ENCODE data around the gene MRPL54.

Gene MRPL54

GRCh38 chr19:3788996-3789778 lies 26.7 kb downstream of the MRPL54 start:
- H3K4me3 ChIP-seq (ENCODE audit: low read depth, low read length), result no peak overlapping the region
- H3K79me2 ChIP-seq (ENCODE audit: control insufficient read depth, insufficient read depth, low read length, unreplicated experiment), result no peaks in the 10 kb centered on the region
- no peak overlapping the region for H3K27ac ChIP-seq (ENCODE audit: low read depth, low read length)
- no peaks in the 10 kb centered on the region for H3K4me1 ChIP-seq (ENCODE audit: control insufficient read depth, insufficient read depth, low read length, unreplicated experiment)
- H3K36me3 ChIP-seq (ENCODE audit: insufficient read depth, low read length), result no peaks in the 10 kb centered on the region
- H3K27me3 ChIP-seq (ENCODE audit: insufficient read depth, low read length), result peaks cover 33% of the 10 kb centered on the region
- no peak overlapping the region for H2AFZ ChIP-seq (ENCODE audit: low read length, unreplicated experiment)

DNA sequence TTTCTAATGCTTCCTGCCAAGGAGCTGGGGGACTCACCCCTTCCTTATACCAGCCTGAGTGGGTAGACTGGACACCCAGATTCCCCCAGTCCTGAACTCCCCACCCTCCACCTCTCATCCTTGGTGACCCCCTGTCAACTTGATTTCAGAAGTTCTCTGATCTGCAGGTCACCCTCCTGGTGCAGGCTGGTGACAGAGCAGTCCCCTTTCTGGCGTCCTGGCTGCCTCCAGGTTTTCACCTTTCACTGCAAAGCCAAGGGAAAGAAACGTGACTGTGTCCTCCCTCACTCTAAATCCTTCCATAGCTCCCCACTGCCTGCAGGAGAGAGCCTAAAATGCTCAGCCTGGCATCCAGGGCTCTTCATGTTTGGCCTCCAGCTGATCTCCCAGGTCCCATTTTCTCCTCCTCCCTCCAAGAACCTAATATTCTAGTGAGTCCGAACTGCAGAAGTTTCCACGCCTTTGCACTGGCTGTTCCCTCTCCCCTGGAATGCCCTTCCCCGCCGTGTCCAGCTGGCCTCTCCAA lies 27.8 kb downstream of the MRPL54 start:
- no peak overlapping the region for H3K27ac ChIP-seq (ENCODE audit: low read depth, low read length)
- peaks cover 25% of the 10 kb centered on the region for H3K27me3 ChIP-seq (ENCODE audit: insufficient read depth, low read length)
- no peak overlapping the region for H2AFZ ChIP-seq (ENCODE audit: low read length, unreplicated experiment)
- H3K36me3 ChIP-seq (ENCODE audit: insufficient read depth, low read length), result no peaks in the 10 kb centered on the region
- no peaks in the 10 kb centered on the region for H3K4me1 ChIP-seq (ENCODE audit: control insufficient read depth, insufficient read depth, low read length, unreplicated experiment)
- no peaks in the 10 kb centered on the region for H3K79me2 ChIP-seq (ENCODE audit: control insufficient read depth, insufficient read depth, low read length, unreplicated experiment)
- H3K4me3 ChIP-seq (ENCODE audit: low read depth, low read length), result no peak overlapping the region

- H2AFZ ChIP-seq (ENCODE audit: low read length, unreplicated experiment), result no peak overlapping the region
- H3K4me1 ChIP-seq (ENCODE audit: control insufficient read depth, insufficient read depth, low read length, unreplicated experiment), result no peaks in the 10 kb centered on the region
- no peaks in the 10 kb centered on the region for H3K79me2 ChIP-seq (ENCODE audit: control insufficient read depth, insufficient read depth, low read length, unreplicated experiment)
- no peaks in the 10 kb centered on the region for H3K36me3 ChIP-seq (ENCODE audit: insufficient read depth, low read length)
- no peak overlapping the region for H3K4me3 ChIP-seq (ENCODE audit: low read depth, low read length)
- no peak overlapping the region for H3K27ac ChIP-seq (ENCODE audit: low read depth, low read length)
- peaks cover 19% of the 10 kb centered on the region for H3K27me3 ChIP-seq (ENCODE audit: insufficient read depth, low read length)
Measured at GRCh38 chr19:3790941-3791340, 28.5 kb downstream of the MRPL54 start.

- Histone ChIP-seq H3K4me3 (ENCODE audit: low read depth, low read length) (no peak overlapping the region), H3K36me3 (ENCODE audit: insufficient read depth, low read length) (no peaks in the 10 kb centered on the region), H3K4me1 (ENCODE audit: control insufficient read depth, insufficient read depth, low read length, unreplicated experiment) (no peaks in the 10 kb centered on the region), H3K79me2 (ENCODE audit: control insufficient read depth, insufficient read depth, low read length, unreplicated experiment) (no peaks in the 10 kb centered on the region), H3K27me3 (ENCODE audit: insufficient read depth, low read length) (peaks cover 11% of the 10 kb centered on the region), H2AFZ (ENCODE audit: low read length, unreplicated experiment) (no peak overlapping the region), H3K27ac (ENCODE audit: low read depth, low read length) (no peak overlapping the region)
Measured at GRCh38 chr19:3792114-3792513, 29.6 kb downstream of the MRPL54 start.

GRCh38 chr19:3793799-3794198 lies 31.3 kb downstream of the MRPL54 start:
- Histone ChIP-seq H3K4me3 (ENCODE audit: low read depth, low read length) (no peak overlapping the region), H2AFZ (ENCODE audit: low read length, unreplicated experiment) (no peak overlapping the region), H3K36me3 (ENCODE audit: insufficient read depth, low read length) (no peaks in the 10 kb centered on the region), H3K27ac (ENCODE audit: low read depth, low read length) (no peak overlapping the region), H3K27me3 (ENCODE audit: insufficient read depth, low read length) (peaks cover 11% of the 10 kb centered on the region), H3K4me1 (ENCODE audit: control insufficient read depth, insufficient read depth, low read length, unreplicated experiment) (no peaks in the 10 kb centered on the region), H3K79me2 (ENCODE audit: control insufficient read depth, insufficient read depth, low read length, unreplicated experiment) (no peaks in the 10 kb centered on the region)

GRCh38 chr19:3796358-3796757 lies 33.9 kb downstream of the MRPL54 start:
- Histone ChIP-seq H3K36me3 (ENCODE audit: insufficient read depth, low read length) (no peaks in the 10 kb centered on the region), H3K4me3 (ENCODE audit: low read depth, low read length) (no peak overlapping the region), H3K27ac (ENCODE audit: low read depth, low read length) (no peak overlapping the region), H3K27me3 (ENCODE audit: insufficient read depth, low read length) (peaks cover 12% of the 10 kb centered on the region), H3K4me1 (ENCODE audit: control insufficient read depth, insufficient read depth, low read length, unreplicated experiment) (no peaks in the 10 kb centered on the region), H3K79me2 (ENCODE audit: control insufficient read depth, insufficient read depth, low read length, unreplicated experiment) (no peaks in the 10 kb centered on the region), H2AFZ (ENCODE audit: low read length, unreplicated experiment) (no peak overlapping the region)

DNA sequence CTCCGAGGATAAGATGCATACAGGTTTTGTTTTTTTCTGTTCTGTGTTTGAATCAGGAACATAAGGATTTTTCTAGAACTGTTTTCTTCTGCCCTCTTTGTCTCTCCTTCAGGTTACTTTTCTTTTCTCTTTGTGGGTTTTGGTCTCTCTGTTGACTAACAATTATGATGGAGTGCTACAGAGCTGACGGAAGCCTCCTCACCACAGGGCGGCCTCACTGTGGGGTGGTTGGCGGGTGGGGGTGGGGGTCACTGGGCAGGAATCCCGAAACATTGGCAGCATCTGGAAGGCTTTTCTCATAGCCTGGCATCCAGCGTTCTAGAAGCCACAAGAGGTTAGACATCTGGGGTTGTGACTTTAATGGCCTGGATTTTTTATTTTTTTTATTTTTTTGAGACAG lies 35.7 kb downstream of the MRPL54 start:
- H3K27me3 ChIP-seq (ENCODE audit: insufficient read depth, low read length), result peaks cover 19% of the 10 kb centered on the region
- no peak overlapping the region for H2AFZ ChIP-seq (ENCODE audit: low read length, unreplicated experiment)
- no peaks in the 10 kb centered on the region for H3K36me3 ChIP-seq (ENCODE audit: insufficient read depth, low read length)
- no peaks in the 10 kb centered on the region for H3K4me1 ChIP-seq (ENCODE audit: control insufficient read depth, insufficient read depth, low read length, unreplicated experiment)
- no peaks in the 10 kb centered on the region for H3K79me2 ChIP-seq (ENCODE audit: control insufficient read depth, insufficient read depth, low read length, unreplicated experiment)
- H3K4me3 ChIP-seq (ENCODE audit: low read depth, low read length), result no peak overlapping the region
- H3K27ac ChIP-seq (ENCODE audit: low read depth, low read length), result no peak overlapping the region

GRCh38 chr19:3800996-3801395 lies 38.5 kb downstream of the MRPL54 start:
- no peak overlapping the region for H2AFZ ChIP-seq (ENCODE audit: low read length, unreplicated experiment)
- no peaks in the 10 kb centered on the region for H3K36me3 ChIP-seq (ENCODE audit: insufficient read depth, low read length)
- H3K4me3 ChIP-seq (ENCODE audit: low read depth, low read length), result peak overlapping the region; percentile 53; the same call in 1 of the 2 replicates
- no peaks in the 10 kb centered on the region for H3K4me1 ChIP-seq (ENCODE audit: control insufficient read depth, insufficient read depth, low read length, unreplicated experiment)
- H3K79me2 ChIP-seq (ENCODE audit: control insufficient read depth, insufficient read depth, low read length, unreplicated experiment), result no peaks in the 10 kb centered on the region
- H3K27me3 ChIP-seq (ENCODE audit: insufficient read depth, low read length), result peaks cover 19% of the 10 kb centered on the region
- no peak overlapping the region for H3K27ac ChIP-seq (ENCODE audit: low read depth, low read length)

DNA sequence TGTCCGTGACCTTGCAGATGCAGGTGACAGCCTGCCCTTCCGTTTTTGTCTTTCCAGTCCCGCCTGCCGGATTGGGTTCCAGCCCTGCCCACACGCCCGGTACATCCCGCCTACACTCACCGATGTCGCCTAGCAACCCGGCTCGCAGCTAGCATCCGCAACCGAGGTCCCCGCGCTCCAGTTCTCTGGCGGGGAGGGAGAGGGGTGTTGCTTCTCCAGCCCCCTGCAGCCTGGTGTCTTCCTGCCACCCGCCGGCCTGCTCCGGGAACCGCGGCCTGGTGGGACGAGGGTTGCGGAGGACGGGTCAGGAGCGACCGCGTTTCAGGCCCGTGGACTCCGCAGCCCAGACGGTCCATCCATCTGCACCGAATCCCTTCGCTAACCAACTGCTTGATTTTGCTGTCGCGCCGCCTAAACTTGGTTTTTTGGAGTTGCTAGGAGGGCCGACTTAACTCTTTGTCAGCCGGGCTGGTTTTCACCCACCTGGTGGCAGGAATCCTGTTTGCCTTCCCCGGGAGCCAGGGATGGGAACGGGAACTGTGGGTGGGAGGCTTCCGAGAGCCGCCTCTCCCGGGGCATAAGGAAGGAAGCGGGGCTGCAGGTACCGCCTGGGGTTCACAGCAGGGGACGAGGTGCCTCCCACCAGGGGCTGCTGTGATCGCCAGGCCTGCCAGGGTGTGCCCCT lies 39.1 kb downstream of the MRPL54 start:
- no peaks in the 10 kb centered on the region for H3K79me2 ChIP-seq (ENCODE audit: control insufficient read depth, insufficient read depth, low read length, unreplicated experiment)
- no peak overlapping the region for H2AFZ ChIP-seq (ENCODE audit: low read length, unreplicated experiment)
- H3K27ac ChIP-seq (ENCODE audit: low read depth, low read length), result no peak overlapping the region
- peaks cover 19% of the 10 kb centered on the region for H3K27me3 ChIP-seq (ENCODE audit: insufficient read depth, low read length)
- no peaks in the 10 kb centered on the region for H3K4me1 ChIP-seq (ENCODE audit: control insufficient read depth, insufficient read depth, low read length, unreplicated experiment)
- peak overlapping the region; percentile 53 for H3K4me3 ChIP-seq (ENCODE audit: low read depth, low read length)
- no peaks in the 10 kb centered on the region for H3K36me3 ChIP-seq (ENCODE audit: insufficient read depth, low read length)

DNA sequence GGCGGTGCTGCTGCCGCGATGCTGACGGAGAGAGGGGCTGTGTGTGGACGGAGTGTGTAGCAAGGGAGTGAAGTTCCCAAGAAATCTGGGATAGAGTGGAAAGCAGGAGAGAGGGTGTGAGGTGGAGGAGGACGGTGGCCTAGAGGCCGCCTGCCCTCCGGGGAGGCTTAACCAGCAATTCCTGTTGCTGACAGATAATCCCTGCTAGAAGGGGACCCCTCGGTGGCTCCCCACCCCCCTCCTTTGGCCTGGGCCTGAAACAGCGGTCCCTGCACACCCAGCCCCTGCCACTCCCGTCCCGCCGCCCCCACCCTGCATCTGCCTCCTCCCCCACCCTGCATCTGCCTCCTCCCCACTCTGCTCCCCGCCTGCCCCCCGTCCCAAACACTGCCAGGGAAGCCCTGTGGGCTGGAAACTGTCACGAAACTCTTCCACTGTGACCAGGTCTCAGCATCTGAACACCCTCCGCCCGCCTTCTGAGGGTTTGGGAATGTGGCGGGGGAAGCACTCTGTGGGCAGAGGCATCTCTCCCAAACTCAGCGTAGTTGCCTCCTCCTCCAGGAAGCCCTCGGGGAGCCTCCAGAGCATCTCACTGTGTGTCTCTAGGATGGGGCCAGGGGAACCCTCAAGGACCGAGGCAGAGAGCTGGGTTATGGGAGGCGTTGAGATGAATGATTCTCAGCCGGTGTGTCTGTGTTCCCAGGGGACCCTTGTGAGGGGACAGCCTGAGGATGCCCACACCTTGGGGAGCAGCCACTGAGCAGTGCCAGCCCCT lies 40.8 kb downstream of the MRPL54 start:
- Histone ChIP-seq H2AFZ (ENCODE audit: low read length, unreplicated experiment) (no peak overlapping the region), H3K4me3 (ENCODE audit: low read depth, low read length) (no peak overlapping the region), H3K36me3 (ENCODE audit: insufficient read depth, low read length) (no peaks in the 10 kb centered on the region), H3K27me3 (ENCODE audit: insufficient read depth, low read length) (peaks cover 19% of the 10 kb centered on the region), H3K79me2 (ENCODE audit: control insufficient read depth, insufficient read depth, low read length, unreplicated experiment) (no peaks in the 10 kb centered on the region), H3K27ac (ENCODE audit: low read depth, low read length) (no peak overlapping the region), H3K4me1 (ENCODE audit: control insufficient read depth, insufficient read depth, low read length, unreplicated experiment) (no peaks in the 10 kb centered on the region)
